ENCODE measurements around the gene CDX4. TPM values are rescaled to one million over a fixed set of nuclear protein-coding genes. Genes with fewer than 3 reads are reported as not detected.

The CDX4 gene
- total RNA-seq (2021; ENCODE audit: unreplicated experiment) (not detected), Bru-seq, nascent RNA (not detected), BruChase-seq, experiment 1, labeled RNA remaining after a 6-hour chase (not detected), BruChase-seq, experiment 2, labeled RNA remaining after a 2-hour chase (not detected)
- not detected in 2 replicates for polyA plus RNA-seq (2012)
- long read RNA-seq, result 0 reads

GRCh38 chrX:73446831-73447230 is at the start of gene CDX4:
Gene CDX4, plus strand, starts transcription at chrX:73447053. Its CDS starts 201 bp downstream, at chrX:73447254.
- RAD21 ChIA-PET (ENCODE audit: low non-redundant PET in 1 of 2, low total read pairs in 2 of 2, uncharacterized antibody in 2 of 2, unreplicated experiment in 2 of 2), result no interaction called here
- no peak within 1 kb of the TSS for H2AFZ ChIP-seq (ENCODE audit: low read depth, low read length, poor library complexity, severe bottlenecking)
- H3K4me1 ChIP-seq (ENCODE audit: control insufficient read depth in 1 of 2, insufficient read depth in 2 of 2, low read length in 2 of 2), result no peaks in the 10 kb centered on the region
- intact Hi-C loops (cut with micrococcal nuclease), result no loop called here
- H3K4me2 ChIP-seq (ENCODE audit: low read length), result no peak within 1 kb of the TSS
- TF ChIP-seq CTCF (IDR thresholded peaks at IDR 0.05 in 2 of 3, conservative IDR thresholded peaks at IDR 0.05 in 1 of 3; ENCODE audit: borderline replicate concordance in 1 of 3, insufficient read depth in 1 of 3, low read depth in 2 of 3, low read length in 2 of 3), result no peak
- no peak for TF ChIP-seq SRF (IDR thresholded peaks at IDR 0.05; ENCODE audit: low read depth)
- no peak for TF ChIP-seq MAX (IDR thresholded peaks at IDR 0.05)
- no peak for TF ChIP-seq ZBTB33 (IDR thresholded peaks at IDR 0.05; ENCODE audit: extremely low read depth, insufficient replicate concordance, low read length)
- no peak for TF ChIP-seq ATF3 (IDR thresholded peaks at IDR 0.05)
- TF ChIP-seq EGR1 (IDR thresholded peaks at IDR 0.05; ENCODE audit: low read depth), result no peak
- TF ChIP-seq REST (IDR thresholded peaks at IDR 0.05; ENCODE audit: low read depth), result no peak
- TF ChIP-seq CBX3 (IDR thresholded peaks at IDR 0.05; ENCODE audit: low read depth), result no peak
- TF ChIP-seq JUND (IDR thresholded peaks at IDR 0.05), result no peak
- BruUV-seq (replicated peaks), result no TSS peak
- H3K9me2 ChIP-seq (ENCODE audit: insufficient read depth), result no peaks in the 10 kb centered on the region
- no peaks in the 10 kb centered on the region for H3K27me3 ChIP-seq (ENCODE audit: insufficient read depth, low read length)
- CTCF ChIA-PET, result no interaction called here
- DNase-seq (ENCODE audit: low read depth, low spot score) (no peak), ATAC-seq (no peak)
- no peaks in the 10 kb centered on the region for H3K9me3 ChIP-seq (ENCODE audit: control insufficient read depth in 1 of 2, insufficient read depth in 1 of 2, low read depth in 1 of 2, low read length in 2 of 2)
- POLR2A ChIA-PET, result no interaction called here
- H3K9ac ChIP-seq (ENCODE audit: low read length), result no peak within 1 kb of the TSS
- no peak within 1 kb of the TSS for H3K27ac ChIP-seq (ENCODE audit: low read depth, low read length)
- H3K36me3 ChIP-seq (ENCODE audit: control insufficient read depth in 1 of 2, insufficient read depth in 2 of 2, low read length in 2 of 2), result no peaks in the 10 kb centered on the region
- H4K20me1 ChIP-seq (ENCODE audit: insufficient read depth), result no peaks in the 10 kb centered on the region
- H3K79me2 ChIP-seq (ENCODE audit: insufficient read depth, low read length), result no peaks in the 10 kb centered on the region
- no peak within 1 kb of the TSS for H3K4me3 ChIP-seq (replicated peaks in 1 of 2; ENCODE audit: low read depth in 1 of 2, low read length in 2 of 2)
